Hepatic stellate cell (primary cell): Measurements from ENCODE around the gene CLSTN1.
A peak's percentile ranks its signal among the peaks of the same experiment; 100 is the strongest.
"Not testable (repeated sequence)": the region's sequence is repeated elsewhere in the genome, so short reads cannot be mapped to it uniquely, and the experiment has no call there.

ENCODE experiments used
- DNase-seq: peaks from one replicate; pipeline ENCODE4 v3.0.0; 2011; ENCODE audit warnings: low spot score

CLSTN1 gene

DNA sequence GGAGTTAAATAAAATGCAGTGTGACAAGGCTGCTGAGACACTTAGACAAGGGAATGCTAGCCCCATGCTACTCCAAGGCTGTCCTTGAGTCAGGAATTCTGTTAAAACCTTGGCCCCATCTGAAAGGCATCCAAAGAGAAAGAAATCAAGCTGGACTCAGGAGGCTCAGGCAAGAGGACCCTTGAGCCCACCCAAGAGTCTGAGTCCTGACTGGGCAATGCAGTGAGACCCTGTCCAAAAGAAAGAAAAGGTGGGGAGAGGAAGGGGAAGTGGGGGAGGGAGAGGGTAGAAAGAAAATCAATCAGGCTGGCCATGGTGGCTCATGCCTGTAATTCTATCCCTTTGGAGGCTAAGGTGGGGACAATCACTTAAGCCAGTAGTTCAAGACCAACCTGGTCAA lies 26.7 kb downstream of the CLSTN1 start:
- no peak for DNase-seq

DNA sequence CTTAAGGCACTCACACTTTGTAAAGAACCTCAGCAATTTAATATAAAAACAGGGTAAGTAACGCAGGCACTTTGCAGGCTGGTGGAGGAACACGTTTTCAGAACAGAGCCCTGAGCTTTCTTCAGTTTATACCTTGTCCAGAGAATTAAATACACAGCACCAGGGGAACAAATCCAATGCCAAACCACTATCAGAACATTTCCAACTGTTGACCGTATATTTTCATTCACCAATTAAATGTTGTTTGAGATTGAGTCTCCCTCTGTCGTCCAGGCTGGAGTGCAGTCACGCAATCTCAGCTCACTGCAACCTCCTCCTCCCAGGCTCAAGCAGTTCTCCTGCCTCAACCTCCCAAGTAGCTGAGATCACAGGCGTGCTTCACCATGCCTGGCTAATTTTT lies 29.7 kb downstream of the CLSTN1 start:
- no peak for DNase-seq

DNA sequence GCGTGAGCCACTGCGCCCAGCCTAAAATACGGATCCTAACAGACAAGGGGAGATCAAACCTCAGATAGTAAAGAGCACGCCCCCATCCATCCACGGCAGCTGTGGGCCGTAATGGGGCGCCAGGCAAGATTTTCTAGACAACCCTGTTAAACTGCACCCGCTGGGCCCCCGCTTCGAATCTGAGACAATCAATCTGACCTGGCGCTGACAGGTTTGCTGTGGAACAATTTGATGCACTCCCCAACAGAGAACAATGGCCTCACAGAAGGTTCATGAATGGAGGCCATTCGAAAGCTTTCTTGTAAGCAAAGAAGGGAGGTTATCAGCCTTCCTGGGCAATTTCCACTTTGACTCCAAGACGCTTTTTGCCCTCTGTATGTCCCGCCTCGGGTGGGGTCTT lies 30.5 kb downstream of the CLSTN1 start:
- no peak for DNase-seq

DNA sequence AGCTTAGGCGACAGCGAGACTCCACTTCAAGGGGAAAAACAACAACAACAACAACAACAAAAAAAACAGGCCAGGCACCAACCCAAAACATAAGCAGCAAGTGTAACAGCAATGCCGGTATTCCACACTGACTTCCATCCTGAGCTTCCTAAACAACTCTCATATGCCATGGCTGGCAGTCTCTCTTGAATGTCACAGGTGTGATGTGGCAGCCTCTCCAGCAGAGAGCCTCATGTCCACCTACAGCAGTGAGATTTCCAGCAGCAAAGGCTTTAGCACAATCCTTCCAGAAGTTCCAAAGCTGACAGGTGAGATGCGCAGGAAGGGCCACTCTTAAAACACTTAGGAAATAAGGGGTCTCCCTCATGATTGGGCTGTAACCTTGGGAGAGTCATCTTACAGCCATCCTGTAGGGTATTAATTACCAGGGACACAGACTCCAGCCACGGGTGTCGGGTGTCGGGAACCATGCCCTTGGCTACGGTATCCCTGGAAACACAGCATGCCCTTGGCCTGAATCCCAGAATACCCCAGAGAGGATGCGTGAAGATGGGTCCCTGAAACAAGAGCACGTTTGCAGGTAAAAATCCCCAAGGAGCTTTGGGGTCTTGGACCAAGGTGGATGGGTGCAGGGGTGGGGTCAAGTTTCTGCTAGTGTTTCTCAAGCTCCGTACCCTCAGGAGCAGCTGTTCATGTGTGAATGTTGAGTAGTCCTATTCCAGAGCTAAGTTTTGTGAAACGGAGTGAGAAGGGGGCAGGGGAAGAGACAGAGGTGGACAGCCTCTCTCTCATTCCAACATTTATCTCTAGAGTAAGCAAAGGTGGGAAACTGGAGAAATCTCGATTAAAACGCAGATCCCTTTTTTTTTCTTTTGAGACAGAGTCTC lies 31.4 kb downstream of the CLSTN1 start:
- DNase-seq = no peak

DNA sequence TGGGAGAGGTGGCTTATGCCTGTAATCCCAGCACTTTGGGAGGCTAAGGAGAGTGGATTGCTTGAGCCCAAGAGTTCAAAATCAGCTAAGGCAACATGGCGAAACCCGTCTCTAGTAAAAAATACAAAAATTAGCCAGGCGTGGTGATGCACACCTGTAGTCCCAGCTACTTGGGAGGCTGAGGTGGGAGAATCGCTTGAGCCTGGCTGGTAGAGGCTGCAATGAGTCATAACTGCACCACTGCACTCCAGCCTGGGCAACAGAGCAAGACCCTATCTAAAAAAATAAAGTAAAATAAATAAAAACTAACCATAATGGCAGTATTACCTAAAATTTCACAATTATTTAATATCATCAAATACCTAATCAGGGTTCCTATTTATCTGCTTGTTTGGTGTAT lies 34.1 kb downstream of the CLSTN1 start:
- DNase-seq = not testable (repeated sequence)

DNA sequence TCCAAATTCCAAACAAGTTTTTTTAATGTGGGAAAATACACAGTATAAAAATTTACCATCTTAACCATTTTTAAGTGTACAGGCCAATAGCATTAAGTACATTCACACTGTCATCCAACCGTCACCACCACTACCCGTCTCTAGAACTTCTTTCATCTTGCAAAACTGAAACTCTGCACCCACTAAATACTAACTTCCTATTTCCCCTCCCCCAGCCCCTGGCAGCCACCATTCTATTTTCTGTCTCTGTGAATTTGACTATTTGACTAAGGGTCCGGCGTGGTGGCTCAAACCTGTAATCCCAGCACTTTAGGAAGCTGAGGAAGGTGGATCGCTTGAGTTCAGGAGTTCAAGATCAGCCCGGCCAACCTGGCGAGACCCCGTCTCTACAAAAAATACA lies 36.1 kb downstream of the CLSTN1 start:
- DNase-seq = no peak

DNA sequence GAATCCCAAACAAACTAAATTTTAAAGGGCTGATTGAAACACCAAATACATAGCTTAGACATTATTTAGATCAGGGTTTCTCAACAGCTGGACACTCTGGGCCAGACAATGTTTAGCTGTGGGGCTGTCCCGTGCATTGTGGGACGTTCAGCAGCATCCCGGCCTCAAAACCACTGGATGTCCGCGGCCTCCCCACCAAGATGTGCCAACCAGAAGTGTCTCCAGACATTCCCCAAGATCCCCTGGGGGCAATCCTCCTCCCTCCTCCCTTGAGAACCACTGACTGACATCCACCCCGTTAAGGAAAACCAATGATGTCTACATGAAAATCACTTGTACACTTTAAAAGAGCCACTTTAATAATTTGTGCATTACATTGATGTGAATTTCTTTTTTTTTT lies 38.4 kb downstream of the CLSTN1 start:
- no peak for DNase-seq

DNA sequence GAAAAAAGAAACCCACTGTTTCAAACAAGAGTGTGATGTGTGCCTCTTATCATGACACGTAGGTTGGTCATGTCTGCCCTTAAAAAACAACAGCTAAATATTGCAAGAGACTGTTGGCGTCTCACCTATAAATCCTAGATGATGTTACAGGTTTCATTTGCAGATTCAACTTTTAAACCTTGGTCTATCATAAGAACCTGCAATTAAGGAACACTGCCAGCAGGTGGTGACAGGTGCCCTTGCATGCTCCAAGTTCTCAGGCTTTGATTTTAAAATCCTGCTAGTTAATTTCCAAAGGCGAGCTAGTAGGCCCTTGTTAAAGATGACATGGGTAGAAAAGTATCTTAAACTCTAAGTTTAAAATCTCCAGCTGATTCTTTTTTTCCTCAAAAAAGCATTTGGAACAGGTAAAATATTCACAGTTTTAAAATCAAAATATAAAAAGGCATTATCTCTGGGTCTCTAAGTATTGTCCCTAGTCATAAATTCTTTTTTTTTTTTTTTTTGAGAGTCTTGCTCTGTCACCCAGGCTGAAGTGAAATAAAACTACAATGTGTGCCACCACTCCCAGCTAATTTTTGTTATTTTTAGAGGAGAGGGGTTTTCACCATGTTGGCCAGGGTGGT lies 39.1 kb downstream of the CLSTN1 start:
- peak; percentile 44 for DNase-seq

DNA sequence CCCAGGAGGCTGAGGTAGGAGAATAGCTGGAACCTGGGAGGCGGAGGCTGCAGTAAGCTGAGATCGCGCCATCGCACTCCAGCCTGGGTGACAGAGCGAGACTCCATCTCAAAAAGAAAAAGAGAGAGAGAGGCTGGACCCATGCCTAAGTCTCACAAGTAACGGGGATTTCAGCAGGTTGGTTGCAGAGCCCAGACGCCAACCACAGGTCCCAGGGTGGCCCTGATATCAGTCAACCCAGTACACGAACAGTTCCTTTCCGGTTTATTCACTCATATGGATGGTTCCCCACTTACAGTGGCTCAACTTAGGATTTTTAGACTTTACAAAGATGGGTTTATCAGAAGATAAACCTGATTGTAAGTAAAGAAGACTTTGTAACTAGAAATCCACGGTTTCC lies 40.9 kb downstream of the CLSTN1 start:
- no peak for DNase-seq

DNA sequence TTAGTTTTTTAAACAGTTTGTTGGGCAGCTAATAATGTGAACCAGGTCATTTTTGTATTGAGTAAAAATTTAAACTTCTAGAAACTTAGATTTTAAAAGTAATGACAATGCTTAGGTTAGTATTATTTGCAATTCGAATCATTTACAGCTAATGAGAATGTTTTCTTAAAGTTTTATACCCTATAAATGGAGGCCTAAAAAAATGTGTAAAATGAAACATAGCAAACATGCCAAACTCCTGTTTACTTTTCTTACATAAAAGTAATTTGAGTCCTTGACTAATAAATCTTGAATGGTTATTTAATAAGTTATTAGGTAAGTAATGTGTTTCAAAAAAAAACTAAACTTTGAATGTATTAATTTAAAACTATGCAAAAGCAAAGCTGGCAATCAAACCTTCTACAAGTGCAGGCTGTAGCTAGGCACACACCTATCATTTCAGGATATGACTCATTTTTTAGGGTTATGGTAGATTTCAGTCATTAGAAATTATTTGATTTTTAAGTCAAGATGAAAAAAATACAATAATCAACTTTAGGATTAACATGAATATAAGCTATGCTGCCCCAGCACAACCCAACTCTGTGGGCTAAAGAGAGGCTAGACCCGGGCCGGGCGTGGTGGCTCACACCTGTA lies 41.5 kb downstream of the CLSTN1 start:
- DNase-seq = no peak

DNA sequence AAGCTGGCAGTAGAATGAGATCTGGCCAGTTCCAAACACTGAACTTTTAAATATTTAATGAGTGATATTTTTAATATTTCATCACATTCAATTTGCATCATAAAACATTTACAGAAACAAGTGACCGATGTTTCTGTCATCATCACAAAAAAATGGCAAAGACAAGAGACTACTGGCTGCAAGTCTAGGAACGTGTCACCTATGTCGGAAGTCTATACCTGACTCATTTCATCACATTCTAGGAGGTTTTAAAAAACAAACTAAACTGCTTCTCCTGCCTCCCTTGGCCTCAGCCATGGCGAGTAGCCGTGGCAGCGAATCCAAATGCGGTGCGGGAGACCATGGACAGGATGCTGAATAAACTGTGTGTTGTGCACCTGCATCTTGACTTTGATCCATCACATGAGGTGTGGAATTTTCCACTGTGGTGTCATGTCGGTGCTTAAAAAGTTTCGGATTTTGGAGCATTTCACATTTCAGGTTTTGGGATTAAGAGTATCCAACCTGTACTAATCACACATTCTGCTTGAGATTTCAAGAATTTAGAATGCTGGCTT lies 43.1 kb downstream of the CLSTN1 start:
- no peak for DNase-seq

DNA sequence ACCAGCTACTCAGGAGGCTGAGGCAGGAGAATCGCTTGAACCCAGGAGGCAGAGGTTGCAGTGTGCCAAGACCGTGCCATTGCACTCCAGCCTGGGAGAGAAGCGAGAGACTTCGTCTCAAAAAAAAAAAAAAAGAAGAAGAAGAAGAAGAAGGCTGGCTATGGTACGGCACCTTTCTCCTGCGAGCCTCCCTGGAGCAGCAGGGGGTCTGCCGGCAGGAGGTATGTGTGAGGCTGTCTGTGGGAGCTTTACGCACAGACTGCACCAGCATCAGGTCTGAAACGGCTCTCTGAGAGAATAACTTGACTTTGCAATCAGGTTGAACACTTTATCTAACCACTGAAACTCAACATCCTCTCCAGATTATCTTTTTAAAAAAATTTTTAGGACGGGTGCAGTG lies 44.9 kb downstream of the CLSTN1 start:
- DNase-seq = no peak

DNA sequence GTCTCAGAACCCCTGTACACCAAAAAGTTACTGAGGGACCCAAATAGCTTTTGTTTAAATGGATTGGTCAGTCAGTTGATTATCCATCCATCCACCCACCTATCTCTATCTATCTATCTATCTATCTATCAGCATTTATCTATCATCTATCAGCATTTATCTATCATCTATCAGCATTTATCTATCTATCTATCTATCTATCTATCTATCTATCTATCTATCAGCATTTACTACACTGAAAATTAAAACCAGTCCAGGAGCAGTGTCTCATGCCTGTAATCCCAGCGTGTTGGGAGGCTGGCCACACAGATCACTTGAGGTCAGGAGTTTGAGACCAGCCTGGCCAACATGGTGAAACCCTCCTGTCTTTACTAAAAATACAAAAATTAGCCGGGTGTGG lies 47.1 kb downstream of the CLSTN1 start:
- no peak for DNase-seq

DNA sequence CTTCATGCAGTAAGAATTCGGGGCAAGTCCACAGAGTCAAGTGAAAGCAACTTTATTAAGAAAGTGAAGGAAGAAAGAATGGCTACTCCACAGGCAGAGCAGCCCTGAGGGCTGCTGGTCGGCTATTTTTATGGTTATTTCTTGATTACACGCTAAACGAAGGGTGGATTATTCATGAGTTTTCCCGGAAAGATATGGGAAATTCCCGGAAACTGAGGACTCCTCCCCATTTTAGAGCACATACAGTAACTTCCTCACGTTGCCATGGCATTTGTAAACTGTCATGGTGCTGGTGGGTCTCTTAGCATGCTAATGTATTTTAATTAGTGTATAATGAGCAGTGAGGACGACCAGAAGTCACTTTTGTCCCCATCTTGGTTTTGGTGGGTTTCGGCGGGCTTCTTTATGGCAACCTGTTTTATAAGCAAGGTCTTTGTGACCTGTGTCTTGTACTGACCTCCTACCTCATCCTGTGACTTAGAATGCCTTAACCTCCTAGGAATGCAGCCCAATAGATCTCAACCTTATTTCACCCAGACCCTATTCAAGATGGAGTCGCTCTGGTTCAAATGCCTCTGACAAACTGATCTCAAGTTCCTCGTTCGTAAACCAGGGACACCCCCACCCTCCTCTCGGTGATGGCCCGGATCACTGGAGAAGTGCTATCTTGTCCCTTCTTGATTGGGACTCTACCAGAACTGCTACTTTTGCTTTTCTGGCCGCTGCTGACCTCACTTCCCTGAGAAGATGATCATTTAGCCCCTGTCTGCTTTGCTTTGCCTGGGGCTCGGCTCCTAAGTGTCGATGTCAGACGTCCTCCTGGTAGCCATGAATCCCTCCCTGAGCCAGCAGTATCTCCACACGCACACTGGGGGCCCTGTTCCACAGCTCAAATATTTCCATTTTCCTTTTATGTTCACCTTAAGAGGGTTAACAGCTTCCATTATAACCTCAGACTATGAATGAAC lies 48.8 kb downstream of the CLSTN1 start:
- no peak for DNase-seq

DNA sequence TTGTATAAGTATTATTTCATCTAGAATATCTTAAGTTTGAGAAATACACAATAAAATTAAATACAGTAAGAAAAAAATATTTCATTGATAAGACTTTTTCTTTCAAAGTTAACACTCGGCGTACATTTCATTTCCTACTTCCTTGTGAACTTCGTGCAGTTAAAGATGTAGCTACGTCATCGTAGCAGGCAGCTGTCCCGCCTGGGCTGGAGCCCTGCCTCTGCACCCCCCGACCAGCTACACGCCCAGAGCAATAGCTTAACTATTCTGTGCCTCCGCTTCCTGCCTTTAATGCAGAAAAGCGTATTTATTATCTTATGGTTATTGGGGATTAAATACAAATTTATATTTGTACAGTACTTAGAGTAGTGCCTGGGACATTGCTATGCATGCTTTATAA lies 53.5 kb downstream of the CLSTN1 start:
- no peak for DNase-seq

DNA sequence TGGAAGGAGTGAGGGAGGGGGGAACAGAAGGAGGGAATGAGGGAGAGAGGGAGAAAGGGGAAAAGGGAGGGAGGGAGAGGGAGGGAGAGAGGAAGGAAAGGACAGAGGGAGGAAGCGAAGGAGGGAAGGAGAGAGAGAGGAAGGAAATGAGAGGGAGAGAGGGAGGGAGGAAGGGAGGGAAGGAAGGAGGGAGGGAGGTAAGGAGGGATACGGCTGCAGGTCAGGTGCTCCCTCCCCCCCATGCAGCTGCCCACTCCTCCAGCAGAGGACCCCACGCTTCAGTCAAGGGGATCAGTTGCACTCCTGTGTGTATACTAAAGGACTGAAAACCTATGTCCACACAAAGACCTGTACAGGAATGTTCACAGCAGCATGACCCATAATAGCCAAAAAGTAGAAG lies 54.8 kb downstream of the CLSTN1 start:
- no peak for DNase-seq

DNA sequence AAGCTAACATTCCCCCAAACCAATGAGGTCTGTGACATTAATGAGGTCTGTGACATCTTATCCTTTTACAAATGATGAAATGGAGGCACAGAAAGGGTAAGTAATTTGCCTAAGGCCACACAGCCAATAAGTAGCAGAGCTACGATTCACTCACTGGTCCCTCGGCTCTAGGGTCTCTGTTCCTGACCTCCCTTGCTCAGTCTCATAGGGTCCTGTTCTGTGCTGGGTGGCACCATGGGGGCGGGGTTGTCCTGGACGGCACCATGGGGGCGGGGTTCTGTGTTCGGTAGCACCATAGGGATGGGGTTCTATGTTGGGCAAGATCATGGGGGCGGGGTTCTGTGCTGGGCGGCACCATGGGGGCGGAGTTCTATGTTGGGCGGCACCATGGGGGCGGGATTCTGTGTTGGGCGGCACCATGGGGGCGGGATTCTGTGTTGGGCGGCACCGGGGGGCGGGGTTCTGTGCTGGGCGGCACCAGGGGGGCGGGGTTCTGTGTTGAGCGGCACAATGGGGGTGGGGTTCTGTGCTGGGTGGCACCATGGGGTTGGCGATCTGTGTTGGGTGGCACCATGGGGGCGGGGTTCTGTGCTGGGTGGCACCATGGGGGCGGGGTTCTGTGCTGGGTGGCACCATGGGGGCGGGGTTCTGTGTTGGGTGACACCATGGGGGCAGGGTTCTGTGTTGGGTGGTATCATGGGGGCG lies 55.6 kb downstream of the CLSTN1 start:
- DNase-seq = no peak

DNA sequence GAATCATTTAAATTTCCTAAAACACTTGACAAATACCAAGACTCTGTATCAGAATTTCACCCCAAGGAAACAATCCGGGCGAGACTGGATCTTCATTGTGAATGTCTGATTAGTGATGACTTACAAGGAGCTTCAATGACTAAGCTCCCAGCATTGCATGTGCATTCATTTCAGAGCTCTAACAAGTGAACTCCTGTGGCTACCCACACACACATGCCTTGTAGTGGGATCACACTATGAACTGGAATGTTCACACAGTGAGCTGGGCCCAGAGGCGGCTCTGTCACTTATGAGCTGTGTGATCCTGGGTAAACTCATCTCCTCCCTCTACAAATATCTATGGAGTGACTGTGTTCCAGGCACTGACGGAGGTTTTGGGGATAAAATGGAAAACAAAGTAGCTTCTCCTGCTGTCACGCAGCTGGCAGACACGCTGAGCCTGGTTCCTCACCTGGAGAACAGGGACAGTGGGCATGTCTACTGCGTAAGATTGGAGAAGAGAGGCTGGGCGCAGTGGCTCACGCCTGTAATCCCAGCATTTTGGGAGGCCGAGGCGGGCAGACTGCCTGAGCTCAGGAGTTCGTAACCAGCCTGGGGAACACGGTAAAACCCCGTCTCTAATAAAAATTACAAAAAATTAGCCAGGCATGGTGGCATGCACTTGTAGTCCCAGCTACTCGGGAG lies 56.9 kb downstream of the CLSTN1 start:
- peak; percentile 95 for DNase-seq

DNA sequence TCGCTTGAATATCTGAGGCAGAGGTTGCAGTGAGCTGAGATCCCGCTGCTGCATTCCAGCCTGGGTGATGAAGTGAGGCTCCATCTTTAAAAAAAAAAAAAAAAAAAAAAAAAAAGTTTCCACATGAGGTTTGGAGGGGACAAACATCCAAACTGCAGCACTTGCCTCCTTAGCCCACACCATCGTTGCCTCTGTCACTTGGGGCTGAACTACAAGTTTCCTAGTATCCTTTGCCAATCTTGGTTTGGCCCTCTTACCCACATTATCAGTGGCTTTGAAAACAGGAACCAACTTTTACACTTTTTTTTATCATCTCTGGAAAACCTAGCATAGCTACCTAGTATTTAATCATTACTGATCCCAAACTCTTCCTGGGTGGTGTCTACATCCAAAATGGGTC lies 59.2 kb downstream of the CLSTN1 start:
- no peak for DNase-seq

DNA sequence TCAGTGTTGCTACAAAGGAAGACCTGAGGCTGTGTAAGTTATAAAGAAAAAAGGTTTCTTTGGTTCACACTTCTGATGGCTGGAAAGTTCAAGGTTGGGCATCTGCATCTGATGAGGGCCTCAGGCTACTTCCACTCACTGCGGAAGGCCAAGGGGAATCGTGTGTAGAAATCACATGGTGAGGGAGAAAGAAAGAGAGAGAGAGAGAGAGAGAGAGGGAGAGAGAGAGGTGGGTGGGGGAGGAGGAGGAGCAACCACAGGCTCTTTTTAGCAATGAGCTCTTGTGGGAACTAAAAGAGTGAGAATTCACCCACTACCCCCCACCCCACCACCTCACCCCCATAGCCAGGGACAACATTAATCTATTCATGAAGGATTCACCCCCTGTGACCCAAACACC lies 59.9 kb downstream of the CLSTN1 start:
- no peak for DNase-seq

DNA sequence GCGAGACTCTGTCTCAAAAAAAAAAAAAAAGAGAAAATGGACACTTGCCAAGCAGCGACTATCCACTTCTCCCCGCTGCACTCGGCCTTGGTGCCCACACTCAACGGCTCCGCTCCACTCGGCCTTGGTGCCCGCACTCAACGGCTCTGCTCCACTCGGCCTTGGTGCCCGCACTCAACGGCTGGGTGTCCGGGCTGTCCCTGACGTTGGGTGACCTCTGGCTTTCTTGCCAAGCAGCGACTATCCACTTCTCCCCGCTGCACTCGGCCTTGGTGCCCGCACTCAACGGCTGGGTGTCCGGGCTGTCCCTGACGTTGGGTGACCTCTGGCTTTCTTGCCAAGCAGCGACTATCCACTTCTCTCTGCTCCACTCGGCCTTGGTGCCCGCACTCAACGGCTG lies 61.3 kb downstream of the CLSTN1 start:
- not testable (repeated sequence) for DNase-seq
